ENCODE measurements around the gene HARS2.

- TF ChIP-seq, protein P1, sequence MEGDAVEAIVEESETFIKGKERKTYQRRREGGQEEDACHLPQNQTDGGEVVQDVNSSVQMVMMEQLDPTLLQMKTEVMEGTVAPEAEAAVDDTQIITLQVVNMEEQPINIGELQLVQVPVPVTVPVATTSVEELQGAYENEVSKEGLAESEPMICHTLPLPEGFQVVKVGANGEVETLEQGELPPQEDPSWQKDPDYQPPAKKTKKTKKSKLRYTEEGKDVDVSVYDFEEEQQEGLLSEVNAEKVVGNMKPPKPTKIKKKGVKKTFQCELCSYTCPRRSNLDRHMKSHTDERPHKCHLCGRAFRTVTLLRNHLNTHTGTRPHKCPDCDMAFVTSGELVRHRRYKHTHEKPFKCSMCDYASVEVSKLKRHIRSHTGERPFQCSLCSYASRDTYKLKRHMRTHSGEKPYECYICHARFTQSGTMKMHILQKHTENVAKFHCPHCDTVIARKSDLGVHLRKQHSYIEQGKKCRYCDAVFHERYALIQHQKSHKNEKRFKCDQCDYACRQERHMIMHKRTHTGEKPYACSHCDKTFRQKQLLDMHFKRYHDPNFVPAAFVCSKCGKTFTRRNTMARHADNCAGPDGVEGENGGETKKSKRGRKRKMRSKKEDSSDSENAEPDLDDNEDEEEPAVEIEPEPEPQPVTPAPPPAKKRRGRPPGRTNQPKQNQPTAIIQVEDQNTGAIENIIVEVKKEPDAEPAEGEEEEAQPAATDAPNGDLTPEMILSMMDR (IDR thresholded peaks at IDR 0.05) = no peak
- no peak for TF ChIP-seq POLR2A (IDR thresholded peaks at IDR 0.05)
Observed at GRCh38 chr5:140725799-140726471, 34.7 kb downstream of the HARS2 start.
